Tongue (tissue), 2 donors: ENCODE results near the gene TEK. TPM values are rescaled to one million over a fixed set of nuclear protein-coding genes. Genes with fewer than 3 reads are reported as not detected.

Experiments
- DNase-seq: peaks from one replicate; pipeline ENCODE4 v3.0.0-alpha.2; 2015
- total RNA-seq: library from RNA; depleted of rRNA; stranded (reverse); fragments of >200 nt; gene quantifications from one replicate; pipeline ENCODE4 v1.2.3, GENCODE V29; 2014

The TEK gene
- total RNA-seq, 1 donor from 2014 or later: 28.7 TPM

DNA sequence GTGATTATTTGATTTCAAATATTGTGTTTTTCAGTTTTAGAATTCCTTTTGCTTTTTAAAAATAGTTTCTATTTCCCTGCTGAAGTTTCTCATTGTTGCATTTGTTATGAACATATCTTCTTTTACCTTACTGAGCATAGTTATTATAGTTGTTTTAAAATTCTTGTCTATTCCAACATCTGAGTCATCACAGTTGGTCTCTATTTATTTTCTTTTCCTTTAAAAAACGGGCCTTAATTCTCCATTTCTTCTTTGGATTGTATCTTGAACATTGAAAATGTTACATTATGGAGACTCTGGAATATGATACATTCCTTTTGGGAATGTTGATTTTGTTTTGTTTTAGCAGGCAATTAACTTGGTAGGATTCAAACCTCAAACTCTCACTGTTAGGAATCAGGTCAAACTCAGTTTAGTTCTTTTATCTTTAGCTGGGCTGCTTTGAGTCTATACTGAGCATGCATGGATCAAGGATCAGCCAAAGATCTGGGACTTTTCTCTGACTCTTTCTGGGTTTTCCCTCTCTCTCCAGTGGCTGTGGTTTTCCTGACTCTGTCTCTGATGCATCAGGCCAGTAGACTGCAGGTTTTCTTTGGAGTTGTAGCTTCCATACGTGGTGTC lies 70.3 kb downstream of the TEK start:
- no peak for DNase-seq

DNA sequence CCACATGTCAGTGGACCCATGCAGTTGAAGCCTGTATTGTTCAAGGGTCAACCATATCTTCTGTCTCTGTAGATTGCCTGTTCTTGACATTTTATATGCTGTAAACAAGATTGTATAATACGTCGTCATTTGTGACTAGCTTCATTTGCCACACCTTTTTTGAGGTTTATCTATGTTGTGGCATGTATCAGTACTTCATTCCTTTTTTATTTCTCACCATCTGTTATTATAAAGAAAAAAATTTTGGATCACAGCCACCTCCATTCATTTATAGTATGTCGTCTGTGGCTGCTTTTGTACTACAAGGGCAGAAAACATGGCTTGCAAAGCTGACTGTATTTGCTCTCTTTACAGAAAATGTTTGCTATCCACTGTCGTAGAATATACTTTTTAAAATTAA lies 72.4 kb downstream of the TEK start:
- peak; percentile 18 for DNase-seq

DNA sequence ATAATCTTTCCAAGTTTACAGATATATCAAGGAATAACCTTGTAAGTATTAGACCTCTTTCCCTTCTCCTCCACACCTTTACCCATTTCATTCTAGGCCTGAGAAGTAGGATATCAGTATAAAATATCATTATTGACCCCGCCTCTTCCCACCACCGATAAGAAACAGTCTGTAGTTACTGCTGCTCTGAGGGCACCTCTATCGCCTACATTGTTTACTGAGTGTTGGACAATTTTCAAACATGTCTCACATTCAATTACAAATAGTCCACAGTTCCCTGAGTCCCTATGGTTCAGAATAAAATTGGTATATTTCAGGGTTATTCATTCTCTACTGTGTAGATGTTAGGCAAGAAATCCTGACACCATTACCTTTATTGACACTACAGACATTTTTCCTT lies 73.4 kb downstream of the TEK start:
- no peak for DNase-seq

DNA sequence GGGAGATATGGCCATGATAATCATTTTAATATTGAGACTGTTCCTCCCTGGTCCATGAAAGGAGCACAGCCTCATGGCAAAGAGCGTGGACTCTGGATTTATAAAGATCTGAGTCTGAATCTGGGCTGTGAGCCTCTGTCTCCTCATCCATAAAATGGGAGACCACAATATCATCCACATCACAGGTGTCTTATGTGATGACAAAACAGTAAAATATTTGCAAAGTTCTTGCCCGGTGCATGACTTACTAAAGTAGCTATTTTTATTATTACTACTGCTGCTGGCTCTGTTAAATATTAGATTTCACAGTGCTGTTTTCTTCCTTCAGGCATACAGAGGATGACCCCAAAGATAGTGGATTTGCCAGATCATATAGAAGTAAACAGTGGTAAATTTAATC lies 74.1 kb downstream of the TEK start:
- no peak for DNase-seq

DNA sequence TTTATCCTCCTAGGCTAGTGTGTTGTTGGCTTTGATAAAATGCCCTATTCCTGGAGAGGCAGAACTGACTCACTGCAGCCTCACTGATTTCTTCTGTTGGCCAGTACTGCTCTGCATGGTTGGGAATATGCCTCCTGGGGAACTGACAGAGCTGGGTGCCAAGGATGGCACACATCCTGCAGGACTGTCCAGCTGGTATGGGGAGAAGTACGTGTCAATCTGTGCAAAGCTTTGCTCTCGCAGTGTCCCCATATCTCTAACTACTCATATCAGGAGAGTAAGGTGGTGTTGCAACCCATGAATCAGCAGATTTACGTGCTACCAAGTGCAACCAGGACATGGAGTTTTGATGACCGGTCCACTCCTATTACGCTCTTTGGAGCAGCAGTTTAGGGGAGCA lies 74.7 kb downstream of the TEK start:
- DNase-seq: no peak

DNA sequence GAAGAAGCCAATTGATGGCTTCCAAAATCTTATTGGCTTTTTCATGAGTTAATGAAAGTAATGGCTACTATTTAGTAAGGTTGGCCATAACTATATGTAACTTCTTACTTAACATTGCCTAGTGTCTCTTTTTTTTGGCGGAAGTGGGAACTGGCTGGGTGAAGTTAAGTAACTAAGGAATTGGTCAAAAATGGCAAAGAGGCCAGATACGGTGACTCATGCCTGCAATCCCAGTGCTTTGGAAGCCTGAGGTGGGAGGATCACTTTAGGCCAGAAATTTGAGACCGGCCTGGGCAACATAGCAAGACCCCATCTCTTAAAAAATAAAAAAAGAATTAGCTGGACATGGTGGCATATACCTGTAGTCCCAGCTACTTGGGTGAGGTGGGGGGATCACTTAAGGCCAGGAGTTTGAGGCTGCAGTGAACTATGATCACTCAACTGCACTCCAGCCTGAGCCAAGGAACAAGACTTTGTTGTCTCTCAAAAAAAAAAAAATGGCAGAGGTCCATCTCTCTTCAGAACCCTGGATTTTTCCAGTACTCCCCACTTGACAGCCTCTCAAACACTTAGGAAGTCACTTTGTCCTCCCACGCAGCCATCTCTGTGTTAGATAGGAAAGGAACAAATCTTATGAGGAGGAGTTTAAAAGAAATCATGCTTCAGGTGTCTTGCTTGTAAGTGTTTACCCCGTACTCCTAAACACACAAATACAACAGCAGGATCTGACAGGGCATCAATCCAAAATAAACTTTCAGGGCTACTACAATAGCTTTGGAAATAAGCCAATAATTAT lies 75.7 kb downstream of the TEK start:
- no peak for DNase-seq

DNA sequence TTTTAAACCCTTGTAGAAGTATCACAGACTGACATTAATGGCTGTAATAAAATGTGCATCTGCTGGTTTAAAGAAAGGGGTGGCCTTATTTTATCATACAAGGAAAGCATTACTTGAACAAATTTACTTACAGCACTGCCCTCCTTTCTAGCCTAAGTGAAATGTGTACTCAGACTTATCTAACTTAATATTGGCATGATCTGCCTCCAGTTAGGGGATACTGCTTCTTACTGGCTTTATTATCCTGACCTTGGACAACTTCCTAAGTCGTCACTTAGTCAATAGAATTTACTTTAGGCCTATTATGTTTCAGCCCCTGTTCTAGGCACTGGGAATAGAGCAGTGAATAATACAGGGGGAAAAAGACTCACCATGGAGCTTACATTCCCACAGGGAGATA lies 79.4 kb downstream of the TEK start:
- DNase-seq: no peak

DNA sequence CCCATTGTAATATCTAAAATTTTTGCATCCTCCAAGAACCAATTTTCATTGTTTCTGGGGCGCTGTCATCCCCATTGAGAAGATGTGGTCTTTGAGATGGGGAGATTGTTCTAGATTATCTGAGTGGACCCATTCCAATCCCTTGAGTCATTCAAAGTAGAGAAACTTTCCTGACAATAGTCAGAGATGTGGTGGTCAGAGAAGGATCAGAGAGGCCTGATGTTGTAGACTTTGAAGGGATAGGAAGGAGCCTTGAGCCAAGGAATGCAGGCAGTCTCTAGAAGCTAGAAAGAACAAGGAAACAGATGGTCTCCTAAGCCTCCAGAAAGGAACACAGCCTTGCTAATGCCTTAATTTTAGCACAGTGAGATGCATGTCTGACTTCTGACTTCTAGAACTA lies 80.4 kb downstream of the TEK start:
- DNase-seq: no peak

DNA sequence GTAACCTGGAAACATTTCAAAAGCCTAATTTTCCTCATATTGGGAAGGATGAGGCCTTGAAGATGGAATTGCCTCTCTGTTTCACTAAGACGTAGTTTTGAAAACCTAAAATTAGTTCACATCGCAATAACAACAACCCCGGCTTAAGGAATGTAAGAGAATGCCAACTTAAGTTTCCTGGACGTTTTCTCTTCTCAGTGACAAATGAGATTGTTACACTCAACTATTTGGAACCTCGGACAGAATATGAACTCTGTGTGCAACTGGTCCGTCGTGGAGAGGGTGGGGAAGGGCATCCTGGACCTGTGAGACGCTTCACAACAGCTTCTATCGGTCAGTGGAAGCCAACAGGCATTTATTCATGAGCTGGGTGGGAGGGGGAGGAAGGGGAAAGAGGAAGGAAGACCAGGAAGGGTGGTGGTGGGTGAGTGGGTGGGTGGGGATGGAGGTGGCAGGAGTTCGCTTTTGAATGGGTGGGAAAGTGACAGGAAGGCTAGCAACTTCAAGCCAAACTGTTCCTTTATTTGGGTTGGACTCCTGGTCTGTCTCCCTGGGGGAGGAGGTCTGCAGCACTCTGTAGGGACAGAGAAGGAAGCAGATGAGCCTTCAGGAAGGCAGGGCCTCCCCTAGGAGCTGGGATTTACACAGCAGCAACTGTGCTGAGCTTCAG lies 83.4 kb downstream of the TEK start:
- no peak for DNase-seq

DNA sequence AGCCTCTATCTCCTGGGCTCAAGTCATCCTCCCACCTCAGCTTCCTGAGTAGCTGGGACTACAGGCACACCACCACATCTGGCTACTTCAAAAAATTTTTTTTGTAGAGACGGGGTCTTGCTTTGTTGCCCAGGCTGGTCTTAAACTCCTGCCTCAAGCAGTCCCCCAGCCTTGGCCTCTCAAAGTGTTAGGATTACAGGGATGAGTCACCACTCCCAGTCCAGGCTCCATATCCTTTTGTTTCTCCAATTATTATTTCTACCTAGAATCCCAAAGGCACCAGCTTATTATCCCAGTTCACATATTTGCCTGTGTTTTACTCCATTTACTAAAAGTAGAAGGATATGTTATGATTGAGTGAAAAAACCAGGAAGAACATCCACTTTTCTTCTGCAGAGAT lies 84.9 kb downstream of the TEK start:
- DNase-seq: no peak

DNA sequence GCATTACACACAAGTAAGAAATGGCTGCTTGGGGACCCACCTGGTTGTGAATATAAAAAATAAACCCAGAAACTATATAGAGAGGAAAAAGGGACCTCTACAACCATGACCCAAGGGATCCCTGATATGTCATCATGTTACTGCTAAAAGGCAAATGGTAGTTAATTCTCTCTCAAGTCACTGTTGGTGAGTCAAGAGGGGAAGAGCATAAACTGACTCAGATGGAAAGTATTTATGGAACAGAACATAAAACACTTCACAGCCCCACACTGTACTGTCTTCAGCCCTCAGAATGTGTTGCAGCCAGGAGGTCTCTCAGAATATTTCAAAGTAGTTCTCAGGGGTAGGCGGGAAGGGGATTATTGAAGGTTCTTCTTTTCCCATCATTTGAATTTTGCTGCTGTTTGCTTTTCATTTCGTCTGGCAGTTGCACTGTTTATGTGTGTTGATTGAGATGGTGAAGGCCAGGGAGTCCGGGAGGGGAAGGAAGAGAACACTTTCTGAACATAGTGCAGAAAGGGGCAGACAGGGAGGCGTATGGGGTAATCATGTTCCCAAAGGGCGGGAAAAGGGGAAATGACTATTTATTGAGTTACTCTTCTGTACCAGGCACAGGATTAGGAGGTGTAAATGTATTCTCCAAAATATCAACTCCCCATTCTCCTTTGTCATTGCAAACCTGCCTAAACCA lies 85.5 kb downstream of the TEK start:
- peak; percentile 22 for DNase-seq

DNA sequence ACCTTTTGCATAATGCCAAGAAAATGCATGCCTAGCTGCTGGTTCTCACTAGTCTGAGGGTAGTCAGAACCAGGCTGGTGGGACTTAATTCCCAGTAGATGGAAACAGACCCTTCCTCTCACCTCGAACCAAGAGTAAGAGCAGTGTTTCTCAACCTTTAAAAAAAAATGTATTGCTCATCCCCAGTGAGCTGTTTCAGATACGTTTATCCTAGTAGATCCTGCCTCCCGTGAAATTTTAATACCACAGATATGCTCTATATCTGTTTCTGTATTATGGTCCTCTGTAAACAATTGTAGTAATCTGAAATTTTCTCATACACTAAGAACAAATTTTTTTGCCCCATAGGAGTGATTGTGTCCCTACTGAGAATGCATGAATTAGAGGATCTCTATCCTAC lies 86.2 kb downstream of the TEK start:
- DNase-seq: no peak

DNA sequence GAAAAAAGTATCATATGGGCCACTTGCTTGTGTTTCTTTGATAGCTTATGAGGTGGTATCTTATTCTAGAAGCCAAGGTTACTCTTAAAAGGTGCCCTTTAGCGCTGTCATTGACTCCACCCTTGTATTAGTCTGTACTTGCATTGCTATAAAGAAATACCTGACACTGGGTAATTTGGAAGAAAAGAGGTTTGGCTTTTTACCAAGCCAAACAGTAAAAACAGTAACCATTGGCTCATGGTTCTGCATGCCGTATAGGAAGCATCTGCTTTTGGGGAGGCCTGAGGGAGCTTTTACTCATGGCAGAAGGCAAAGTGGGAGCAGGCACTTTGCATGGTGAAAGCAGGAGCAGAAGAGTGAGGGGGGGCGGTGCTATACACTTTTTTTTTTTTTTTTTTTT lies 87.4 kb downstream of the TEK start:
- no peak for DNase-seq

DNA sequence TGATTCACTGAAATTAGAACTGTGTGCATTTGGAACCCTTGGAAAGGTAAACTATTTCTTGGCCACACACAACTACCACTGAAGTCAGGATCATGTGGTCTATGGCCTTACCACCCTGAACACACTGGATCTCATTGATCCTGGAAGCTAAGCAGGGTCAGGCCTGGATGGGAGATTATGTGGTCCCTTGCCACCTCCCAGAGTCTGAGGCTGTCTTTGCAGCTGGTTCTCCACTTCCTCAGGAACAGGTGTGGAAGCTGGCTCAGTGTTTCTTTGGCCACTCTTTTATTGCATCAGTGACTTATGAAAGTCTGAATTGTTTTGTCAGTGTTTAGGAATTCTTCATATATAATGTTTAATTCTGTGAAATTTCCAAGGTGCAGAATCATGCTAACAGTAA lies 89.2 kb downstream of the TEK start:
- peak; percentile 65 for DNase-seq

DNA sequence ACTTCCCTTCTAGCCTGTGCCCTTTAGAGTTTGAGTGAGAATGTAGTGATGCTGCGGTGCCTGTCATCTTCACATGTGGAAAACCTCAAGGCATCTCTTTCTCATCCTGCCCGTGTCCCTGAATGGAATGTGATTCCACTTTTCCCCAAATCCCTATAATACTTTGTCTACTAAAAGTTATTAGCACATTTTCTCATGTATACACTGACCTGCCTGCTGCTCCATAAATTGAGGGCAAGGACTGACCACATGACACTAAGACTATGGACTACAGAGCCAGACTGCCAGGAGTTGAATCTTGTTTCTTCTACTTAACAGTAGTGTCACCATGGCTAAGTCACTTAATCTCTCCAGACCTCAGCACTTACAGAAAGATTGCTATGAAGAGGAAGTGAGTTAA lies 93.0 kb downstream of the TEK start:
- DNase-seq: no peak

DNA sequence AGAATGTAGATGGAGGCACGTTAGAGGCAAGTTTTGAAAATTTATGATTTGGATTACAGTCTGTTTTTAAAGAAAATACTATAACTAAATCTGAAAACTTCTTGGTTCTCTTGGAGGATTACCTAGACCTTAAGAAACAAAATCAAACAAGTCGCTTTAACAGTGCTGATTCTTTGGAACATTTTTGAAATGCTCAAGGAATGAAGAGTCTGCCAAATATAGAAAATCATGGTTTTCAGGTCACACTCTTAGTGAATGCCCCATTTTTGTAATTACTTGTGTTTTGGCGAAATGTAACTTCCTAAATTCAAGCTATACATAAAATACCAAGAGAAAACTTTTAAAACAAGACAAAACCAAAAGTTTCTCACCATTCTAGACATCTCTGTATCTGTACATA lies 94.8 kb downstream of the TEK start:
- DNase-seq: no peak

DNA sequence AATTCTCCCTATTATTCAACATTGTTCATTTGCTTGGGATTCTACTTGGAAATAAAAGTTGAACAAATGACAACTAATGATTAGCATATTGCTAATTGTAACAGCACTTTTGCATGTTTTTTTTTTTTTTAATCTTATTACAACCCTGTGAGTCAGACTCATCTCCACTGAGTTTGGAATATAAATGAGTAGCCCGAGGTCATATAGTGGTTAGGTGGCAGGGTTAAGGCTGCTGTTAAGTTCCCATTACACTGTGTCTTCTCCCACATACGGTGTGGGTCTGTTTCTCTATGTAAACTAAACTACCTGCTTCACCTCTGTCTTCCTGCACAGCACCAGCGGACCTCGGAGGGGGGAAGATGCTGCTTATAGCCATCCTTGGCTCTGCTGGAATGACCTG lies 95.6 kb downstream of the TEK start:
- no peak for DNase-seq

DNA sequence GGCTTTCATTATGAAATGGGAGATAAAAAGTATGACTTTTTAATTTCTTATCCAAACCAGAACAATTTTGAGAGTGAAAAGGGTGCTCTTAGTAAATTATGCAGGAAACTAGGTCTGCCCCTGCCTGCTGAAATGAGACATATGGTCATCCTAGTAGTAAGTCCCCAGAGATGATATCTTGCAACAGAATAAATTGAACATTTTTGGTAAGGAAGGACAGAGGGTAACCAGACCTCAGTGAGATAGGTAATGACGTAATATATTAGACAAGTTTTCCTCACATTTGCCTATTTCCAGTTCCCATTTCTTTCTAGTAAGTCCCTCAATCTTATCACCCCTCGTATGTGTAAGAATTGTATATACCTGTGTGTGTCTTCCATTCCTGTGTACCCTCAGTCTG lies 96.2 kb downstream of the TEK start:
- DNase-seq: no peak

DNA sequence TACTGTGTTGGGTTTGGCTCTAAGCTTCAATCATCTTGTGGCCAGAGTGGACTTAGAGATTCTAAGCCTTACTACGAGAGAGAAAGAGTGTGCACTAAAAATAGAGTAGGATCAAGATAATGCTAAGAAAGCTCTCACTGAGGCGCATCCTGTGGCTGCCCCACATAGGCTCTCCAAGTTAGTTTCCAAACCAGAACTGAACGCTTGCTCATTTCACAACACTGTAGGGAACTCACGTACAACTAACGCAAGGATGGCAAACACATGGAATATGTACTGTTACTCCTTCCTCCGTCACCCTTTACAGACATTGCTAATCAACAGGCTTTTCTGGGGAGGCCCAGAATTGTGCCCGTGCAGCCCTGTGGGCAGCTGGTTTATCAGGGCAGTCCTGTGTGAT lies 97.0 kb downstream of the TEK start:
- no peak for DNase-seq

DNA sequence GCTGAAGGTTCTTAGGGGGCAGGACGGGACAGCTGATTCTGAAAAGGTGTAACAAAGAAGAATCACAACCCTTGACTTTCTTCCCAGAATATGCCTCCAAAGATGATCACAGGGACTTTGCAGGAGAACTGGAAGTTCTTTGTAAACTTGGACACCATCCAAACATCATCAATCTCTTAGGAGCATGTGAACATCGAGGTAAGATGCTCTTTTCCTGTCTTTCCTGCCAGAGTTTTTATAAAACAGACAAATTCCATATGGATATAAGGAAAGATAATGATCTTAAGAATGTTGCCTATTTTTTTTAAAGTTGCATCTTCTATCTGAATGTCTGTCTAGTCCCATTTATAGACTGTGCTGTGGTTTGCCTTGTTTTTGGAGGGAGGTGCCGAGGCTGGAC lies 100.0 kb downstream of the TEK start:
- no peak for DNase-seq

DNA sequence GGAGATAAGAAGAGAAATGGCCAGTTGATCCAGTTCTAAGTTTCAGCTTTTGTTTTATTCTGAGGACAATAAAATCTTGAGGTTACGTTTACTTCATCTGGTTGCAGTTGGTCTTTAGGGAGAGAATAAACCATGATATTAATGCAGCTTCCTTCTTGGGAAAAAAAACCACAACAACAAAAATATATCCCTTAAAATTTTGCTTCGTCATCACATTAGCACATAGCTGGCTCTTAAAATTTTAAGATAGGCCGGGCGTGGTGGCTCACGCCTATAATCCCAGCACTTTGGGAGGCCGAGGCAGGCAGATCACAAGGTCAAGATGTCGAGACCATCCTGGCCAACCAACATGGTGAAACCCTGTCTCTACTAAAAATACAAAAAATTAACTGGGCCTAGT lies 101.6 kb downstream of the TEK start:
- DNase-seq: no peak

DNA sequence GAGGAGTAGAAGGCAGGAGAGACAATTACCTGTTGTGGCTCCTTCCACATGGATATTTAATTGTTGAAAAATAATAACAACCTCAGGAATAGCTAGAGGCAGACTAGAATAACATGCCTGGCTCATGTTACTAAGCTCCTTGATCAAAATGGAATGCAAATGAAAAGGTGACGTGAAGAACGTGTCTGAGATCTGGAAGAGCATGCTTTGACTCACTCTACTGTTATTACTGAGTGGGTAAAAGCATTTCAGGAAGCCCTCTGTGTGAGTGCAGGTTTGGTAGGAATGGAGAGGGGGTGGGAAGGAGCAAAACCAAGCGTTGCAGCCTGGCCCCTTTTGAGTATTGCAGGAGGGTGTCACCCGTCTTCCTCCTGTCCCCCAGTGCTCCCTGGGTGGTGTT lies 103.2 kb downstream of the TEK start:
- DNase-seq: no peak

DNA sequence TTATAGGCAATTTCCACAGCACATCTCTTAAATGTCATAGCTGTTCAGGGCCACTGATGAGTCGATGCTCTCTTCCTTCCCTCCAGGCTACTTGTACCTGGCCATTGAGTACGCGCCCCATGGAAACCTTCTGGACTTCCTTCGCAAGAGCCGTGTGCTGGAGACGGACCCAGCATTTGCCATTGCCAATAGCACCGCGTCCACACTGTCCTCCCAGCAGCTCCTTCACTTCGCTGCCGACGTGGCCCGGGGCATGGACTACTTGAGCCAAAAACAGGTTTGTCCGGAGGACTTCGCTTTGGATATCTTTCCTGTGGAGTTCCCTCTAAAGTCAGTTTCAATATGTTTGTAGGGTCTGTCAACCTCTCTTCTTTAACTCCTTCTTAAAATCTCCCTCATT lies 103.6 kb downstream of the TEK start:
- no peak for DNase-seq
